ENCODE results near the gene BSDC1.
"Not testable (repeated sequence)": the region's sequence is repeated elsewhere in the genome, so short reads cannot be mapped to it uniquely, and the experiment has no call there.

BSDC1 gene

GRCh38 chr1:32357614-32358013 lies 36.6 kb downstream of the BSDC1 start:
- DNase-seq (ENCODE audit: low read depth in 2 of 2): no peak

GRCh38 chr1:32356478-32356877 lies 37.8 kb downstream of the BSDC1 start:
- no peak for DNase-seq (ENCODE audit: low read depth in 2 of 2)

GRCh38 chr1:32355778-32356177 lies 38.5 kb downstream of the BSDC1 start:
- DNase-seq (ENCODE audit: low read depth in 2 of 2): not testable (repeated sequence)

GRCh38 chr1:32353886-32354570 lies 40.2 kb downstream of the BSDC1 start:
- DNase-seq (ENCODE audit: low read depth in 2 of 2): no peak

GRCh38 chr1:32353431-32353830 lies 40.8 kb downstream of the BSDC1 start:
- no peak for DNase-seq (ENCODE audit: low read depth in 2 of 2)

- DNase-seq (ENCODE audit: low read depth in 2 of 2): no peak
These were observed 41.3 kb downstream of the BSDC1 start for GRCh38 chr1:32352831-32353383.

GRCh38 chr1:32352239-32352745 lies 41.9 kb downstream of the BSDC1 start:
- DNase-seq (ENCODE audit: low read depth in 2 of 2): no peak

GRCh38 chr1:32351399-32352238 lies 42.6 kb downstream of the BSDC1 start:
- DNase-seq (ENCODE audit: low read depth in 2 of 2): peak; percentile 89 to 90

- peak; percentile 77 to 86 for DNase-seq (ENCODE audit: low read depth in 2 of 2)
These were observed 43.3 kb downstream of the BSDC1 start for GRCh38 chr1:32350785-32351398.

GRCh38 chr1:32349211-32349708 lies 45.0 kb downstream of the BSDC1 start:
- DNase-seq (ENCODE audit: low read depth in 2 of 2): no peak

GRCh38 chr1:32346532-32347157 lies 47.6 kb downstream of the BSDC1 start:
- DNase-seq (ENCODE audit: low read depth in 2 of 2): no peak

- no peak for DNase-seq (ENCODE audit: low read depth in 2 of 2)
These were observed 48.9 kb downstream of the BSDC1 start for GRCh38 chr1:32345289-32345827.

- no peak for DNase-seq (ENCODE audit: low read depth in 2 of 2)
These were observed 51.5 kb downstream of the BSDC1 start for GRCh38 chr1:32342704-32343103.

GRCh38 chr1:32341971-32342370 lies 52.3 kb downstream of the BSDC1 start:
- no peak for DNase-seq (ENCODE audit: low read depth in 2 of 2)

GRCh38 chr1:32341186-32341757 lies 53.0 kb downstream of the BSDC1 start:
- DNase-seq (ENCODE audit: low read depth in 2 of 2): no peak

GRCh38 chr1:32339363-32339978 lies 54.8 kb downstream of the BSDC1 start:
- no peak for DNase-seq (ENCODE audit: low read depth in 2 of 2)

GRCh38 chr1:32338637-32339145 lies 55.5 kb downstream of the BSDC1 start:
- DNase-seq (ENCODE audit: low read depth in 2 of 2): no peak

GRCh38 chr1:32337855-32338636 lies 56.2 kb downstream of the BSDC1 start:
- no peak for DNase-seq (ENCODE audit: low read depth in 2 of 2)

- DNase-seq (ENCODE audit: low read depth in 2 of 2): no peak
These were observed 57.1 kb downstream of the BSDC1 start for GRCh38 chr1:32336963-32337675.

All from stimulated activated CD4-positive, alpha-beta T cell treated with anti-CD3 and anti-CD28 coated beads, Interleukin-4, amount 100 ng/mL, for 48 hours (primary cell).